GM23248 (cell line): ENCODE measurements around the gene FAM151A. TPM values are rescaled to one million over a fixed set of nuclear protein-coding genes. Genes with fewer than 3 reads are reported as not detected.

Experiments used
- DNase-seq: peaks from one replicate; pipeline ENCODE4 v3.0.0-alpha.2; 2015
- H2AFZ ChIP-seq: fragments of 200-600 bp; sonication (generic); 2 replicates; pipeline ENCODE4 v1.6.1; 2016; ENCODE audit warnings: antibody characterized with exemption
- H3F3A ChIP-seq: fragments of 200-600 bp; sonication (generic); 2 replicates; pipeline ENCODE4 v1.6.1; 2016; ENCODE audit warnings: mild to moderate bottlenecking, antibody characterized with exemption, mixed run types; ENCODE audit not compliant: insufficient read depth
- H3K27ac ChIP-seq: fragments of 200-600 bp; sonication (generic); 2 replicates; pipeline ENCODE4 v1.5.1; 2016; ENCODE audit warnings: mild to moderate bottlenecking
- H3K27me3 ChIP-seq: fragments of 200-600 bp; sonication (generic); replicated peaks from 2 replicates; pipeline ENCODE4 v1.6.1; 2016; ENCODE audit warnings: mild to moderate bottlenecking; ENCODE audit not compliant: insufficient read depth
- H3K36me3 ChIP-seq: fragments of 200-600 bp; sonication (generic); 2 replicates; pipeline ENCODE4 v1.6.1; 2016; ENCODE audit warnings: low read depth, mild to moderate bottlenecking
- H3K4me1 ChIP-seq: fragments of 200-600 bp; sonication (generic); 2 replicates; pipeline ENCODE4 v1.6.1; 2016; ENCODE audit warnings: mild to moderate bottlenecking; ENCODE audit not compliant: insufficient read depth
- H3K4me2 ChIP-seq: fragments of 200-600 bp; sonication (generic); one replicate; pipeline ENCODE4 v1.6.1; 2016; ENCODE audit warnings: mild to moderate bottlenecking; ENCODE audit not compliant: unreplicated experiment
- H3K4me3 ChIP-seq: fragments of 200-600 bp; sonication (generic); 2 replicates; pipeline ENCODE4 v1.5.1; 2016; ENCODE audit warnings: mild to moderate bottlenecking
- H3K79me2 ChIP-seq: fragments of 200-600 bp; sonication (generic); 2 replicates; pipeline ENCODE4 v1.6.1; 2016; ENCODE audit warnings: mild to moderate bottlenecking; ENCODE audit not compliant: insufficient read depth
- H3K9ac ChIP-seq: fragments of 200-600 bp; sonication (generic); 2 replicates; pipeline ENCODE4 v1.6.1; 2016; ENCODE audit warnings: mild to moderate bottlenecking
- H3K9me2 ChIP-seq: fragments of 200-600 bp; sonication (generic); 2 replicates; pipeline ENCODE4 v1.6.1; 2016; ENCODE audit warnings: mixed run types, mild to moderate bottlenecking, moderate library complexity; ENCODE audit not compliant: insufficient read depth
- H3K9me3 ChIP-seq: fragments of 200-600 bp; sonication (generic); one replicate; pipeline ENCODE4 v1.6.1; 2017; ENCODE audit warnings: low read depth
- H4K20me1 ChIP-seq: fragments of 200-600 bp; sonication (generic); 2 replicates; pipeline ENCODE4 v1.6.0; 2016; ENCODE audit not compliant: insufficient read depth
- EZH2 ChIP-seq: fragments of 200-600 bp; sonication (generic); IDR thresholded peaks from 2 replicates; pipeline ENCODE4 v1.6.1; 2018; ENCODE audit warnings: antibody characterized with exemption, mild to moderate bottlenecking; ENCODE audit not compliant: insufficient read depth, poor library complexity, severe bottlenecking
- EZH2phosphoT487 ChIP-seq: fragments of 200-600 bp; sonication (generic); IDR thresholded peaks from 2 replicates; pipeline ENCODE4 v1.6.1; 2018; ENCODE audit warnings: antibody characterized with exemption, moderate library complexity, mild to moderate bottlenecking, low read depth; ENCODE audit not compliant: insufficient read depth
- WGBS, 2 experiments: methylation state at CpG; one replicate each; pipeline ENCODE4 v1.1.6; 2015 to 2017; ENCODE audit warnings: low lambda C conversion rate in 2 of 2, low coverage in 1 of 2; ENCODE audit errors: missing lambda C conversion rate in 2 of 2; 5-methylcytosine and 5-hydroxymethylcytosine counted together
- in situ Hi-C: fragments of 300-500 bp; cut with MboI; formaldehyde crosslinking; loops from 2 replicates; pipeline ENCODE4 v1.15.0; 2020
- polyA plus RNA-seq: library from polyadenylated mRNA; unstranded; fragments of >200 nt; fragmentation: Nextera tagmentation; extraction: Ambion mirVana; gene quantifications from 2 replicates; pipeline ENCODE4 v1.2.1, GENCODE V29; 2016
- total RNA-seq: library from RNA; depleted of rRNA; stranded (reverse); fragments of >200 nt; shearing (Covaris generic); gene quantifications from 2 replicates; pipeline ENCODE4 v1.2.3, GENCODE V29; 2014

The FAM151A gene
- total and polyA plus RNA-seq, 2 experiments from 2014 or later: 0.09 TPM; not detected in 1

DNA sequence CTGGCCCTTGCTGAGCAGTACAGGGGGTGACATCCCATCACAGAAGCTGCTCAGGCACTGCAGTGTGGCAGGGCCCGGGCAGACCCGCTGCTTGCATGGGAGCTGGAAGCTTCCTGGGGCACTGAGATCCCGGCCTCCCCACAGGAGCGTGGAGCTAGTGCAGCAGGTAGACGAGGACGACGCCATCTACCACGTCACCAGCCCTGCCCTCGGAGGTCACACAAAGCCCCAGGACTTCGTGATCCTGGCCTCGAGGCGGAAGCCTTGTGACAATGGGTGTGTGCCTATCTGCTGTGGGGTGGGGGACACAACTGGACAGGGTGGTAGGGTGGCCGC lies 16.4 kb downstream of the FAM151A start:
- no peak for DNase-seq
- no peak for TF ChIP-seq EZH2phosphoT487
- no peak for TF ChIP-seq EZH2
- Histone ChIP-seq H3K4me3 (no peak overlapping the region), H3K27me3 (no peaks in the 10 kb centered on the region), H3K79me2 (no peaks in the 10 kb centered on the region), H3F3A (no peaks in the 10 kb centered on the region), H4K20me1 (no peaks in the 10 kb centered on the region), H3K4me1 (no peaks in the 10 kb centered on the region), H3K27ac (no peak overlapping the region), H3K4me2 (no peak overlapping the region), H2AFZ (no peak overlapping the region), H3K9me2 (no peaks in the 10 kb centered on the region), H3K9me3 (no peaks in the 10 kb centered on the region), H3K9ac (no peak overlapping the region), H3K36me3 (no peaks in the 10 kb centered on the region)
- in situ Hi-C loops: no loop called here
- 93 to 96% methylated on average over 12 of the region's 13 CpGs for WGBS, 2 experiments

DNA sequence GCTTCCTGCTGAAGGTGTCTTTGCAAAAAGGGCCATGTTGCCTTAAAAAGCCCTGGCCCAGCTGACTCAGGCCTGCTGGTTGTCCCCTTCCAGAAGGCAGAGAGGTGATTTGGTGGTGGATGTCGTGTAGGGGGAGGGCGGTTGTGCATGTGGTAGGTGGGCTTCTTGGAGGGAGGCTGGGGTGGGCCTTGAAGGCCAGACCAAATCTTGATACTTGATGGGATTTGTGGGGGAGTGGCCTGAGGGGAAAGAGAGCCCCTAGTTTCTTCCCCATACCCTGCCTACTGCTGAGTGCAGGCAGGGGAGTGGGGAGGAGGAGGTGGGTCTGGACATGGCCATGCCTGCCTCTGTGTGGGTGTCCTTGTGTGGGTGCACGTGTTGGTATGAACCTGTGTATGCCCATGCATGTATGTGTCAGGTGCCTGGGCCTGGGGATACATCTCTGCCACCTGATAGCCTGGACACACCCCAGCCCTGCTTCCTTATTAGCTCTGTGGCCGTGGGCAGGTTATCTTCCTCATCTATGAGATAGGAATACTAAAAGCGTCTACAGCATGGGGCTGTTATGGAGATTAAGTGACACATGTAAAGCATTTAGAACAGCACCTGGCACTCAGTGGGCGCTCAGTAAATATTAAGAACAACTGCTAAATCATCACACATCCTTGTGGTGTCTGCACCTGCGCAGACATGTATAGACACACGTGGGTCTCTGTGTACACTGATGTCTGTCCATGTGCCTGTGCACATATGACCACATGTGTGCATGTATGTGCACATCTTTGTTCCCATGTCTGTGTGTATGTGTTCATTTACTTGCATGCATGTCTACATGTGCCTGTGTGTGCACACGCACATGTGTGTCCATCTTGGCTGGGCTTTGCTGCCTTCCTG lies 17.0 kb downstream of the FAM151A start:
- no peaks in the 10 kb centered on the region for H3K9me3 ChIP-seq
- no peak overlapping the region for H3K4me2 ChIP-seq
- no peak overlapping the region for H3K4me3 ChIP-seq
- in situ Hi-C loops: no loop called here
- no peak overlapping the region for H2AFZ ChIP-seq
- H3K36me3 ChIP-seq: no peaks in the 10 kb centered on the region
- H3K27ac ChIP-seq: no peak overlapping the region
- no peaks in the 10 kb centered on the region for H3K79me2 ChIP-seq
- DNase-seq: no peak
- no peak overlapping the region for H3K9ac ChIP-seq
- no peaks in the 10 kb centered on the region for H3K9me2 ChIP-seq
- no peaks in the 10 kb centered on the region for H3F3A ChIP-seq
- no peaks in the 10 kb centered on the region for H3K27me3 ChIP-seq
- no peaks in the 10 kb centered on the region for H3K4me1 ChIP-seq
- no peak for TF ChIP-seq EZH2phosphoT487
- no peak for TF ChIP-seq EZH2
- no peaks in the 10 kb centered on the region for H4K20me1 ChIP-seq
- WGBS, 2 experiments: 89 to 91% methylated on average over 9 of the region's 9 CpGs

- in situ Hi-C loops: no loop called here
- Histone ChIP-seq H3K4me1 (no peaks in the 10 kb centered on the region), H3K36me3 (no peaks in the 10 kb centered on the region), H3F3A (no peaks in the 10 kb centered on the region), H3K79me2 (no peaks in the 10 kb centered on the region), H3K9ac (no peak overlapping the region), H3K9me2 (no peaks in the 10 kb centered on the region), H3K9me3 (no peaks in the 10 kb centered on the region), H3K27me3 (no peaks in the 10 kb centered on the region), H3K27ac (no peak overlapping the region), H3K4me3 (no peak overlapping the region), H3K4me2 (no peak overlapping the region), H4K20me1 (no peaks in the 10 kb centered on the region), H2AFZ (no peak overlapping the region)
- WGBS, 2 experiments: 89 to 90% methylated on average over 13 of the region's 13 CpGs
- TF ChIP-seq EZH2: no peak
- TF ChIP-seq EZH2phosphoT487: no peak
- no peak for DNase-seq
Measured at GRCh38 chr1:54604572-54605370, 18.6 kb downstream of the FAM151A start.

DNA sequence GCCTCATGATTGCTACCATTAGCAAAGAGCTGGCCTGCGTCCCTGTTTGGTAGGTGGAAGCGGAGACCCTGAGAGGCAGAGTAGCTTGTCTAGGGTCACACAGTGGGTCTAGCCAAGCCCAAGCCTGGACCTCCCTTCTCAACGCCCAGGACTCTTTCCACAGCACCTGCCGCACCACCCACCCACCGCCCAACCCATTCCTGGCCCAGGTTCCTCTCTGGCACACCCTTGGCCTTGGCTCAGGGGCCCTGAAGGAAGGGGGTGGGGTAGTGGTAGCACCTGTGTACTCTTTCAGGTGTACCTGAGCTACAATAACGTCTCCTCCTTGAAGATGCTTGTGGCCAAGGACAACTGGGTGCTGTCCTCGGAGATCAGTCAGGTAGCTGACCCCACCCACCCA lies 19.3 kb downstream of the FAM151A start:
- H3K4me3 ChIP-seq: no peak overlapping the region
- H3K79me2 ChIP-seq: no peaks in the 10 kb centered on the region
- no peak overlapping the region for H3K9ac ChIP-seq
- DNase-seq: no peak
- no peaks in the 10 kb centered on the region for H3K27me3 ChIP-seq
- no peaks in the 10 kb centered on the region for H3K4me1 ChIP-seq
- no peak overlapping the region for H3K4me2 ChIP-seq
- no peaks in the 10 kb centered on the region for H3K9me3 ChIP-seq
- in situ Hi-C loops: no loop called here
- H2AFZ ChIP-seq: no peak overlapping the region
- H3K36me3 ChIP-seq: no peaks in the 10 kb centered on the region
- WGBS, 2 experiments: 88 to 94% methylated on average over 7 of the region's 7 CpGs
- H3K9me2 ChIP-seq: no peaks in the 10 kb centered on the region
- no peak for TF ChIP-seq EZH2phosphoT487
- no peak for TF ChIP-seq EZH2
- H4K20me1 ChIP-seq: no peaks in the 10 kb centered on the region
- H3F3A ChIP-seq: no peaks in the 10 kb centered on the region
- H3K27ac ChIP-seq: no peak overlapping the region
